ENCODE results near the gene RIPOR2. TPM values are rescaled to one million over a fixed set of nuclear protein-coding genes. Genes with fewer than 3 reads are reported as not detected.

RIPOR2 gene
- total and polyA plus RNA-seq, 2 donors (not counting 3 experiments of a cell fraction or from before 2014, with no cell fraction given): 0.10 TPM; not detected in 1

GRCh38 chr6:24963887-24964570, 28.3 kb upstream of the RIPOR2 start:
- Histone ChIP-seq H2AFZ (ENCODE audit: low read depth, low read length) (no peak overlapping the region), H3K27me3 (ENCODE audit: control insufficient read depth in 2 of 2, insufficient read depth in 2 of 2, low read length in 2 of 2) (no peaks in the 10 kb centered on the region), H3K4me2 (ENCODE audit: insufficient read depth, low read length) (no peak overlapping the region), H3K27ac (ENCODE audit: insufficient read depth, low read depth, low read length) (no peak overlapping the region), H3K9me3 (replicated peaks; ENCODE audit: control insufficient read depth, insufficient read depth, low read length) (no peaks in the 10 kb centered on the region), H3K9me1 (replicated peaks; ENCODE audit: control insufficient read depth, extremely low read depth, insufficient read depth, low read length) (no peaks in the 10 kb centered on the region), H3K79me2 (ENCODE audit: control insufficient read depth, insufficient read depth, low read length) (no peaks in the 10 kb centered on the region), H3K36me3 (ENCODE audit: control insufficient read depth in 2 of 2, extremely low read depth in 1 of 2, insufficient read depth in 2 of 2, low read length in 2 of 2) (no peaks in the 10 kb centered on the region), H3K4me1 (ENCODE audit: control insufficient read depth, extremely low read depth, insufficient read depth, low read length) (no peaks in the 10 kb centered on the region), H3K4me3 (replicated peaks in 1 of 3; ENCODE audit: insufficient read depth in 1 of 3, low read depth in 1 of 3, low read length in 3 of 3) (no peak overlapping the region), H3K9ac (replicated peaks; ENCODE audit: extremely low read depth, insufficient read depth, low read length) (no peak overlapping the region), H4K20me1 (replicated peaks; ENCODE audit: control insufficient read depth, extremely low read depth, insufficient read depth, low read length) (no peaks in the 10 kb centered on the region)
- no peak for TF ChIP-seq POLR2AphosphoS5 (IDR thresholded peaks at IDR 0.05; ENCODE audit: insufficient read depth, low read depth, low read length)
- TF ChIP-seq FOS (IDR thresholded peaks at IDR 0.05; ENCODE audit: borderline replicate concordance, insufficient read depth, low read length): no peak
- TF ChIP-seq EZH2 (IDR thresholded peaks at IDR 0.05; ENCODE audit: borderline replicate concordance, low read depth, low read length, severe bottlenecking): no peak
- TF ChIP-seq MAX (IDR thresholded peaks at IDR 0.05; ENCODE audit: insufficient read depth, insufficient read length): no peak
- TF ChIP-seq, protein P1, sequence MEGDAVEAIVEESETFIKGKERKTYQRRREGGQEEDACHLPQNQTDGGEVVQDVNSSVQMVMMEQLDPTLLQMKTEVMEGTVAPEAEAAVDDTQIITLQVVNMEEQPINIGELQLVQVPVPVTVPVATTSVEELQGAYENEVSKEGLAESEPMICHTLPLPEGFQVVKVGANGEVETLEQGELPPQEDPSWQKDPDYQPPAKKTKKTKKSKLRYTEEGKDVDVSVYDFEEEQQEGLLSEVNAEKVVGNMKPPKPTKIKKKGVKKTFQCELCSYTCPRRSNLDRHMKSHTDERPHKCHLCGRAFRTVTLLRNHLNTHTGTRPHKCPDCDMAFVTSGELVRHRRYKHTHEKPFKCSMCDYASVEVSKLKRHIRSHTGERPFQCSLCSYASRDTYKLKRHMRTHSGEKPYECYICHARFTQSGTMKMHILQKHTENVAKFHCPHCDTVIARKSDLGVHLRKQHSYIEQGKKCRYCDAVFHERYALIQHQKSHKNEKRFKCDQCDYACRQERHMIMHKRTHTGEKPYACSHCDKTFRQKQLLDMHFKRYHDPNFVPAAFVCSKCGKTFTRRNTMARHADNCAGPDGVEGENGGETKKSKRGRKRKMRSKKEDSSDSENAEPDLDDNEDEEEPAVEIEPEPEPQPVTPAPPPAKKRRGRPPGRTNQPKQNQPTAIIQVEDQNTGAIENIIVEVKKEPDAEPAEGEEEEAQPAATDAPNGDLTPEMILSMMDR (IDR thresholded peaks at IDR 0.05; ENCODE audit: extremely low read depth in 1 of 2, insufficient read depth in 1 of 2, low read depth in 1 of 2, low read length in 2 of 2): no peak
- no peak for TF ChIP-seq GATA2 (IDR thresholded peaks at IDR 0.05; ENCODE audit: insufficient read depth, insufficient read length, low read depth, low read length)
- no peak for TF ChIP-seq POLR2A (IDR thresholded peaks at IDR 0.05; ENCODE audit: low read depth, low read length)
- no peak for TF ChIP-seq JUN (IDR thresholded peaks at IDR 0.05; ENCODE audit: borderline replicate concordance, insufficient read depth, insufficient read length, low read depth)
- TF ChIP-seq MYC (IDR thresholded peaks at IDR 0.05; ENCODE audit: low read depth, low read length): no peak
- intact Hi-C loops (cut with micrococcal nuclease) (no loop called here), dilution Hi-C loops (cut with MboI; ENCODE audit: extremely low pct_ligation_motif_present, low sequenced_read_pairs) (no loop called here)
- no TSS peak for BruUV-seq (replicated peaks)
- DNase-seq (ENCODE audit: low read depth, low spot score) (no peak), FAIRE-seq (no peak)
- ChIA-PET POLR2A (no interaction called here), CTCF (interaction anchor here (1.7 kb wide), 1 partner anchor 28 kb away, joined by 7 read pairs; no protein-coding TSS in a partner anchor)

Data from endothelial cell of umbilical vein (primary cell).